VCaP (cell line): ENCODE measurements around the gene CMTM5.

Source experiments
- H3K27ac ChIP-seq: fragments of 450-650 bp; 2 replicates; pipeline ENCODE4 v1.5.1; 2017
- CTCF ChIP-seq: fragments of 450-650 bp; conservative IDR thresholded peaks from 2 replicates; pipeline ENCODE4 v1.5.1; 2017; ENCODE audit warnings: mild to moderate bottlenecking, moderate library complexity

Gene CMTM5

GRCh38 chr14:23353433-23353780 lies 23.4 kb upstream of the CMTM5 start:
- H3K27ac ChIP-seq: no peak overlapping the region; the same call in 1 of the 2 replicates
- TF ChIP-seq CTCF: no peak

- no peak overlapping the region for H3K27ac ChIP-seq
- no peak for TF ChIP-seq CTCF
Observed at GRCh38 chr14:23354990-23355389, 21.9 kb upstream of the CMTM5 start.

GRCh38 chr14:23355871-23356435 lies 20.9 kb upstream of the CMTM5 start:
- no peak overlapping the region for H3K27ac ChIP-seq

GRCh38 chr14:23356662-23357061 lies 20.2 kb upstream of the CMTM5 start:
- no peak overlapping the region for H3K27ac ChIP-seq

More at GRCh38 chr14:23355871-23356435, 20.9 kb upstream of the CMTM5 start:
- TF ChIP-seq CTCF: no peak

GRCh38 chr14:23357261-23357660 lies 19.6 kb upstream of the CMTM5 start:
- no peak for TF ChIP-seq CTCF

More at GRCh38 chr14:23356662-23357061, 20.2 kb upstream of the CMTM5 start:
- no peak for TF ChIP-seq CTCF

GRCh38 chr14:23358042-23358441 lies 18.8 kb upstream of the CMTM5 start:
- no peak overlapping the region for H3K27ac ChIP-seq
- TF ChIP-seq CTCF: no peak

More at GRCh38 chr14:23357261-23357660, 19.6 kb upstream of the CMTM5 start:
- no peak overlapping the region for H3K27ac ChIP-seq

- no peak overlapping the region for H3K27ac ChIP-seq
- TF ChIP-seq CTCF: no peak
Observed at GRCh38 chr14:23358553-23359166, 18.2 kb upstream of the CMTM5 start.
